ENCODE results near the gene PALLD.

Gene PALLD

DNA sequence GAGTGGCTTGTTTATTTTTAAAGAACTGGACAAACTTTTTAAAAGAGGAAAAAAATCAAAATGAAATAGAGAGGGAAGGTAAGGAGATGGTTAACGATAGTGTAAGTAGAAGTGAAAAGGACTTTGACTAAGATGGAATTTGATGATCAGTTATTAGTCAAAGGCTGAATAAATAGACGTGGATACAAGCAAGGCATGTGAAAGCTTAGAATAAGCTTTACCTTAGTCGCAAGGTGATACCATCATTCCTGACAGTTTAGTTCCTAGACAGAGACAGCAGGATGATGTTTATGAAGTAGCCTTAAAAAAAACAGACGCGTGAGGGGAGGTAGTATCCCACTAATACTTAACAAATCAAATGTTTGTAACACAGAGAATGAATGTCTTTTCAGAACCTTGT, 97.3 kb downstream of the PALLD start:
- DNase-seq, result no peak

DNA sequence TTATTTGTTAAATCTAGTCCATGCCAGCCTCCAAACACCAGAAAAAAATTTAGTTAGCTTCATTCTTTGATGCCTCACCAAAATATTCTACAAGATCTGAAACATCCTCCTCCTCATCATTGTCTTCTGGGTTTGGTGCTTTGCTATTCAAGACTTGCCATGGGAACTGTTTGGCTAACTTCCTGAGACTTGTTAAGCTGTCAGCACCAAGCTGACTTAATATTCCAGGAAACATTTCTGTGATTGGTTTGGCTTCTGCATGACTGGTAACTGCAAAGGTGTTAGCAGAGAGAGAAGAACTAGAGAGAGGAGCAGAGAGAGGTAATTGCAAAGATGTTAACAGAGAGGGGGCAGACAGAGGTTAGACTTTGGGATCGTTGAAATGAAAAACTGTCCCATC, 101.3 kb downstream of the PALLD start:
- DNase-seq, result no peak

DNA sequence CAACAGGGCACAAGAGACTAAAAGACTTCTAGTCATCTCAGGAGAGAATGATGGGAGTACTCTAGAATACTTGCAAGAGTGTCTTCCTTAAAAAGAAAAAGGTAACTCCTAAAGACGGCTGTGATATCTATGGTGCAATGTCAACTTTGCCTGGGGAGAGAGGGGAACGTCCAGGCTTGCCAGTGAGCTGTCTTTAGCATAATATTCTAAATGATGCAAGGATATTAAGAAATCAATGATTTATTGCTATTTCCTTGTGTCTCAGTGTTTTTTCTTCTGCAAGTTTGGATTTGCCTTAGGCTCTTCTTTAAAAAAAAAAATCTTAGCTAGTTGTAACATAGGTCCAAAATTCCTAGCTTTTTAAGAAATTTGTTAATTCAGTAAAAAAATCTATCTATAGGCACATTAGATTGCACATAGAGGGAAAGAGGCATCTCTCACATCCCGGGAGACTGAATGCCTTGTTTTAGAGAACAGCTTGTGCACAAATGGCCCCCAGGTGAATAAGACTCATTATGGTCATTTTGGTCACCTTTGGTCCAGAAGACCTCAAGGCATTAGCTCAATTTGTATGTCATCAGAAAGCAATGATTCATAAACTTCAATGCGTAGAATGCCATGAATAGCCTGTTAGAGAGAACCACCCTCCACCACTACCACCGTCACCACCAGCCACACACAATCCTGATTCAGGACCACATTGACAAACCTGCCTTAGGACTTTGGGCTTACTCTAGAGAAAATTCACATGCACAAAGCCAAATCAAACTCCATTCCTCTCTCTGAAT, 104.1 kb downstream of the PALLD start:
- no peak for DNase-seq

DNA sequence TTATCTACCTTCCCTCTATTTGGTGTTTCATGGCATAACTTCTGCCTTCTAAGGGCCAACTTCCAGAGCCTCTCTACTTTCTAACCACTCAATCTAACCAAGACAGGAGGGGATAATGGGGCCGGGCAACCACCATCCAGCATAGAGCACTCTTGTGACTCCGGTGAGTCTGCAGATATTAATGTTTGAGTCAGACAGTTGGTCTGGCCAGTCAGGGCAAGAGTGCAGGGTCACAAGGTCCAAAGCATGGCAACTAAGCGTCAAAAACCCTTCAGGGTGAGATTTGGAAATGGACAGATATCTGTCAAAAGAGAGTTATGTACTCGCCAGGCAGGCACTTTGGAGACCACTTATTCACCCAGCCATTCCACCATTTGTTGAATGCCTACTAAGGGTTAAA, 105.0 kb downstream of the PALLD start:
- no peak for DNase-seq

DNA sequence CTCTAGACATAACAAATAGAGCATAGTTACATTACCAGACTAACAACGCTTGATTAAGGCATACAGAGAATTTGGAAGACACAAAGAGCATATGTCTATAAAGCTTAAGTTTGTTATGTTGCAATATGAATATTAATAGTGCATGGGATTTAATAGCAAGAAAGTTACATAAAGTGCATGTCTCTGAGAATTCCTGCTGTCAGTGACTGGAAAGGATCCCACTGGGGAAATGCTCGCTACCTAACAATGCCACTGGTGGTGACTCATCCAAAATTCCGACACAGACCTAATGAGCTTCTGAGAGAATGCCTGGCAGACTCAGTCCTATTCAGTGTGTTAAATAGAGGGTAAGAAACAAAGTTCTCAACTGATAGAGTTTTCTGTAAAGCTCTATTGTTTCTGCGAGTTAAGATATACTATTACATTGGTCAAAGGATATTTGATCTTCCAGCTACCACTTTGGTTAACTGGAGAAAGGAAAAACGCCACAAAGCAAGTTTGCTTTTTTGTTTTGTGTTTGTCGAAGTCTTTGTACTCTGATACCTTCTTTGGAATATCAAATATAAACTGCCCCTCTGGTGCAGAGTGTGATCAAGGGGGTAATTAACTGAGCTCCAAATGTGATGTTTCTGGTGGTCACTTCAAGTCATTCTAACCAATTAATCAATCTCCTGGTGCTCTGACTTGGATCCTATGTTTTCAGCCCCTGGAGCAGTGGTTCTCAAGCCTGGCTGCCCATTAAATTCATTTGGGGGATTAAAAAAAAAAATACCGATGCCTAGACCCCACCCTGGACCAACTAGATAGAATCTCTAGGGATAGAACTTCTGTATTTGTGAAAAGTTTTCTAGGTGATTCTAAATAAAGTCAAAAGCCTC, 107.9 kb downstream of the PALLD start:
- no peak for DNase-seq

DNA sequence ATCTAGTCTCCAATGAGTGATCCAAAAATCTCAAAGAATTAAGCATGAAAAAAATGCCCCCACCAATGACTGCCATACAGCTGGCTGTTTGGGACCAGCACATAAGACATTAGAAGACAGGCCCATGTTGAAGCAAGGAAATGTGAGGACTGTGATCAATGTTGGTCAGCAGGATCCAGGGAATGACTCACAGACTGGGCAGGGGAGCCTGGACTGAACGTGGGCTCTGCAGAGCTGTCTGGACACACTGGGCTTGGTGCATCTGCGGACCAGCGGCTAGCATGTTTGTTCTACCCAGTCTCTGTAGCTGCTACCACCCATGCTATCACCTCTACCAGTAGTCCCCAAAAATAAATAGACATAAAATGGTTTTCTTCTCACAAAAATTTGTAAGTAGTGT, 108.6 kb downstream of the PALLD start:
- DNase-seq, result no peak

DNA sequence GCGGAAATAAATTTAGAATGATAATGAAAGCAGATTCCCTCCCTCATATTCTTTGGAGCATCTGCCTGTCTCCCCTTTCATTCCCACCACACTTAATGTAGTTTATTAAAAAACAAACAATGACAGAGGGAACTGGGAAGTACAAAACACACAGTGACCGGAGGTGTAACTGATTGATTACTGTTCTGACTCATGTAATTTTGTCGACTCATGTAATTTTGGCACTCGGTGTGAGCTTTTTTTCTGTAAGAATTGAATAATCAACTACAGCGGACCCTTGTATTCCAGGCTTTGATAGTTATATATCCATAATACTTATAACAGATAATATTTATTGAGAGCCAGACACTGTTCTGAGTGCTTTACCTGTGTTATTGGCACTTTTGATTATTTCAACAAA, 110.4 kb downstream of the PALLD start:
- no peak for DNase-seq

DNA sequence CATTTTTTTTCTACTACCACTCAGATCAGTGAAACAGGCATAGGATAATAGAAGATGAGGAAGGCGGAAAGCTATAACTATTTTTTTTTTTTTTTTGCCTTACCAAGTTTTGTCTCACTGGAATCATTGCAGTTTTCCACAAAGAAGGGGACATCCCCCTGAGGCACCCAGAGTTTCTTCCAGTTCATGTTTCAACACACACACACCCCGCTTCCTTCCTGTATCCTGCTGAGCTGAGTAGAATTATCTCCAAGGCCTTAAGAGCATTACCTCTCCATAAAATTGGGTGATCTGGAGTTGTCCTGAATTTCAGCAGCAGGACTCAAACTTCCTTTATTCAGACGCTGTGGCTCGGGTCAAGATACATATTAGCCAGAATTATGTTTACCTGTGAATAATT, 111.9 kb downstream of the PALLD start:
- no peak for DNase-seq

DNA sequence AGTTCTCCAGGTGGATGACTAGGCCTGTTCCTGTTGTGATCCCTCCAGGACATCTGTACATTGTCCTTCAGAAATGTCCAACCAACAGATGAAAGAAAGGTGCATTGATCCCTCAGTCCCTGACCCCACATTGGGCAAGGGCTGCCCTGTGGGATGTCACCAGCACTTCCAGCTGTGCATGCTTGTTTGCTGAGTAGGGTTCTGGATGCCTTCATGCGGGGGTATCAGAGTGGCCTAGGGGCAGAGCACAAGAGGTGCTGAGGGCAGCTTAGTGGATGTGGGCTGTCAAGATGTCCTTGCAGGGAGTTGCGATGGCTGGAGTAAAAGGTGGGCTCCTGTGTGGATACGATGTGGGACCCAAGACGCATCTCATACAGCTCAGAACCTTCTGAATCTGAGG, 112.5 kb downstream of the PALLD start:
- DNase-seq, result no peak

DNA sequence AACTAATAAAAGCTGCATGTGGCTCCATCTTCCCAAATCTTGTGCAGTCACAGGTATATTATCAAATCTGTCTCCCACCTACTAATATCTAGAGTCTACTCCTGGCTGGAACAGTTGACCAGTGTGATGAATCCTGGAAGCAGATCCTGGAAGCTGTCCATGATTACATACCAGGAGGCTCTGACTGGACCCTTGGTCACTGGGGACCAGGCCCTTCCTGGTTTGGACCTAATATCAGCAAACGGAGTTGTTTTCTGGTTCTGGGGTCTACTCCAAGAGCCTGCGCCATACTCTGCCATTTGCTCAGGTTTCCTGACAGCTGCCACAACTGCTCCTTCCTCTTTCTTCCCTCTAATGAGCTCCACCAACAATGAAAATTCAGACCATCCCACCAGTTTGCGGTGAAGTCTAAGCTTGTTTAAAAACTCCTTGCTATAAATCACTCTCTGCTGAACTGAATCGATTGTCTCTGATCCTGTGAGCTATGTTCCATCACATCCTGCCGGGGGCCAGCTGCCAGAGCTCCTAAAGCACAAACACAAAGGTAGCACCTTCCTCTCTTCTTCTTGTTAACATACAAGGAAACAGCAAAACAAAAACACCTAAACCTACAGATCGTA, 114.2 kb downstream of the PALLD start:
- DNase-seq, result no peak

DNA sequence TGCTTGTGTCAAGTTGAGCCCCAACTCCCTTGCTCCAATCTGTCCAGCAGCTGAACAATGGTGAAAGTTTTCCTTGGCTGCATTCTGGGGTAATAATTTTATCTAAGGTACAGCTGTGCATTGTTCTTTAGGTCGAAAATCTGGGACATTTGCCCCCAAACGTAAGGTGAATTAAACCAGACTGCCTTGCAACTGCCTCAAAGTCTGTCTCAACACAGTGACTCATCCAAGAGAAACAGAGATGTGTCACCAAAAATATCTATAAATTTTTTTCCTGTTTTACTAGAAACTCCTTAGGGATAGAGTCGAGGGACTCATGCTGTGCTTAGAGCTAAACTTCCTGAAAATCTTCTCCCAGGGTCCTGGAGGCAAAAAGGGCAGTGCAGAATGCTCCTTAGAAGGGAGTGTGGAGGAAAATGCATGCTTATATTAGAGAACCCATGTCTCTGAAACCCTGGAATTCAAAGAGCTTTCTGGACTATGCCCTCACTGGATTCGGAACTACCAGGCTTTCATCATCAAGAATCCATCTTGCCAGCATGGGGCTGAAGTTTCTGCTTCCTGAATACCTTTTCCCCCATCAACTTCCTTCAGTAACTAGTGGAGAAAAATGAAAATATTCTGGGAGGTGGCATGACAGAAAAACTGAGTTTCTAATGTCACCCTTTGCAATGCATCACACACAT, 115.7 kb downstream of the PALLD start:
- DNase-seq, result no peak

DNA sequence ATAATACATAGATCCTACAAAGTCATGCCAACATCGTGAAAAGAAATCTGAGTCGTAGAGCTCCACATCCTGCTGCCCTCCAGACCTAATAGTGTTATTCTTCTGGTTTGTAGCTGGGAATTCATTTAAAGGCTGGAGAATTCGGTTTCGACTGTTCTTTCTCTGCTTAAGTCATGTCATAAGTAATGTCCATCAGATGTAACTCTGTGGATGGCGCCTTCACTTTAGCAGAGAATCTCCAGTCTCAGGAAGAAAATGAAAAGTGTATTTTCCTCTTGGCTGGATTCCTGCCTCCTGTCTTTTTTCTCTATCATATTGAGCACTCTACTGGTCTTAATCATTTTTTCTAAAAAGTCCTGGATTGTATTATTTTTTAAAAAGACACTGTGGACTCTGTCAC, 117.0 kb downstream of the PALLD start:
- no peak for DNase-seq

DNA sequence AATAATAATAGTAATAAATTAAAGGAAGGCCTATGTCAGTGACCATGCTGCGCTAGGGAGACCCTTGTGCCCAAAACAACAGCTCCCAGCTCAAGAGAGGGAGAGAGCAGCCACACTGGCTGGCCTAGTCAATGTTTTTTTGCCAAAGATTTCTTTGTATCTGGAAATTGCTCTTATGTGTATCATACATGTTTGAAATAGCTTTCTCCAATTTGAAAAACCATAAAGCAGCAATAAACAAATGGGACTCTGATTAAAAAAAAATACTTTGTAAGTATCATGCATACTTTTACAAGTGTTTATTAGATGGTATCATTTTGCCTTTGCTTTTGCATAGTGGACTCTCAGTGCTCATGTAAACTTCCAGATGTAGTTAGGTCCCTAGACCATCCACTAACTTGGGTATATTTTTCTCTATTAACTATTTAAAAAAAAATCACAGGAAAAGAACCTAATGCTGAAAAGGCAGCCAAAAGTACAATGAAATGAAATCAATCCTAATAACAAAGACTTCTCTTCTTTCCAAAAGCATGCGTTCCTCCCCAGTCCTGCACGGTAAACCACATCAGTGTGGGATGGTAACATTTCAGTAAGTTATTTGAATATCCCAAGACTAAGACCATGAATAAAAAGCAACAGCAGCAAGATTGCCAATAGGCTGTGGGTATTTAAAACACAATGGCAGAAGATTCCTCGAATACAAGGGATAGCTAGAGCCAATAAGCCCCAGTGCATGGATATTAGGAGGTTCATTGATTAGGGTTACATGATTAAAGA, 117.6 kb downstream of the PALLD start:
- no peak for DNase-seq

DNA sequence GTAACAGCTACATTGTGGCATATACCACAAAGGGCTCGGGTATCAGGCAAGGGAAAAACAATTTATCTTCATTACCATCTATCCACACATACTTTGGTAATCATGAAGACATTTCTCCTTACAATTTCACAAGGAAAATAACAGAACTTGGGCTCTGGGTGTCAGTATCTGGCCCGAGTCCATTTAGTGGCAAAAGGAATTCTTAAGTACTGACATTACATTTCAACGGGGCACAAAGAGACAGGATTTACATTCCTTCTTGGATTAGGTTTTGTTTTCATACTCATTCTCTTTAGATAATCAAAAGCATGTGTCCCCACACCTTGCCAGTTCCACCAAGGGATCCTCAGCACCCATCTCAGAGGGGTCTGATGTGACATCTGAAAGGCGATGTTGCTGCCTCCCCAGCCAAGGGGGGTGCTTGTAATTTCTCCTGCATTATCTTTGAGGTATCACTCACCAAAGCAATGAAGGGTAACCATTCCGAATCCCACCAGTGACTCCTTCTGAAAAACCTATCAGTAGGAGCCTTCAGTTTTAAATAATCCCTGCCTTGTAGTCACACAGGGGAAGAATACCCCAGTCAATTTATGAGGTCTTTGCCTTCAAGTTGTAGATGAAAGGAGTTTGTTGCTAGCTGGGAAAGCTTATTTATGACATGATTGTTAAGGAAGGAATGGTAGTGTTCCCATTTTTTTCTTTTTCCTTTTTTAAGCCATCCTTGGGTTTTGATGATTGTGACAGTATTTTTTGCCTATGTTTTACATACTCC, 118.6 kb downstream of the PALLD start:
- no peak for DNase-seq

DNA sequence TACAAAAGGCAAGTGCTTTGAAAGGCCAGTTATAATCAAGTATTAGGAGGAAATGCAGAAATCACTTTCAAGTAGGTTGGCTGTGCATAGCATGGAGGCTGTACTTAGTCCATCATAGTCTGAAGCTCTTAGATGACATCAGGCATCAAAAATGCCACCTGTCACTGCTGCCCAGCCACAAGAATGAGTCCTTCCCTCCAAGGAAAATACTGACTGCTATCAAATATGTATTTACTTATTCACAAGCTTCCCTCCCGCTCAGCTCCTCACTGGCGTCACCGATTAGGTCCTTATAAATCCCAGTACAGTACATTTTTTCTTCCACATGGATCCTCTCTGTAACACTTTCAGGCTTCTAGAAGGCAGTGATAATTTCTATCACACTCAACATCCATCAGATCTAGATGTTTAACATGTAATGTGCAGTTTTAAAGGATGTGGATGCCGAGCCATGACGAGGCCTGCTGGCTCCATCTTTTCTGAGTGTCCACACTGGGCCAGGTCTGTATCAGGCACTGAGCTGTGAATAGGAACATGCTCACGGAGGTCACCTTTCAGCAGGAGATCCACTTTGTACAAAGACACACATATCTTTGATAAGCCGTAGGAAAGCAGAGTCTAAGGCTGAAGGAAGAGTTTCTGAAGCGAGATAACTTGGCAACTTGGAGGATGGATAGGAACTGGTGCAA, 121.9 kb downstream of the PALLD start:
- DNase-seq, result no peak

DNA sequence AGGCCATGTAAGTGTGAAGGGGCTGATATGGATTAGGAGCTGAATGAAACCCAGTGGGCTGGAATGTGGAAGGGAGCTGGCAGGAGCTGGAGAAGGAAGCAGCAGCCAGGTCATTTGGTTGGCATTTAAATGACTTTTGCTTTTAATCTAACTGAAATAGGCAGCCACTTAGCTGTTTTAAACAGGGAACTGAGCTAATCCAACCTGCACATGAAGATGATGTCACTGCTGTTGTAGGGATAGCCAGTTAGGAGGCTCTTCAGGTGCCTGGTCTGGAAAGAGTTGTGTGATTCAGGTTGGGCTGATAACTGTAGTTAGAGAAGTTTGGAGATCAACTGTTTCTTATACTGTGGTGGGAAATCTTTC, 122.4 kb downstream of the PALLD start:
- no peak for DNase-seq

DNA sequence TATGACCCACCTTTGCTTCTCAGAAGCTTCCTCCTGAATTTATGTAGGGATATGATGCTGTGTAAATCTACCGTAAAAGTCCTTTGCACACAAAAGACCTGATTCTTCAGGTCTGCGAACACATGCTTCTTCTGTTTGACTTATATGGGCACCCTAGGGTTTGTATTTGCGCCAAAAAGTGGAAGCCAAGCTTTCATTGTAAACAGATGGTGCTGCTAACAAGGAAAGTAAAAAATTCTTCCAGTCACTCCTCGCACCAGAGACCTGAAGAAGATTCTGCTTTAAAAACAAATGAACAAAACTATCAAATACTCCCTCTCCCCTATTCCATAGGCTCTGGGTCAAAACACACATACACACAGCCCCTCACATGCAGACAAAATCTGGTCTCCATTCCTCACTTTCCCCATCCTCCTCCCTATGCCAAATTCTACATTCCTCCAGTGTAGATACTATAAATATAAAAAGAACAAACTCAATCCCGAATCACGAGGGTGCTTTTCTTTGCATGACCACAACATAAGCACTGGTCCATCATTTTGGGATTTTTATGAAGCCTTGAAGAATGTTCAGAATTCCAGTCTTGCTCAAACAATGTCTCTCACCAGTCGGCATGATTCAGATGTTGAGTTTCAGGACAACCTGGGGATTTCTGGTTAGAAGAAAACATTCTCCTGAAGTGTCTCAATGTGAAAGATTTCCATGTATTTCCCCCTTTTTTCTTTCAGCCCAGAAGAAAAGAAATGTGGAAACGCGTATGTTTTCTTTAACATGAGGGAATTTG, 125.1 kb downstream of the PALLD start:
- no peak for DNase-seq

DNA sequence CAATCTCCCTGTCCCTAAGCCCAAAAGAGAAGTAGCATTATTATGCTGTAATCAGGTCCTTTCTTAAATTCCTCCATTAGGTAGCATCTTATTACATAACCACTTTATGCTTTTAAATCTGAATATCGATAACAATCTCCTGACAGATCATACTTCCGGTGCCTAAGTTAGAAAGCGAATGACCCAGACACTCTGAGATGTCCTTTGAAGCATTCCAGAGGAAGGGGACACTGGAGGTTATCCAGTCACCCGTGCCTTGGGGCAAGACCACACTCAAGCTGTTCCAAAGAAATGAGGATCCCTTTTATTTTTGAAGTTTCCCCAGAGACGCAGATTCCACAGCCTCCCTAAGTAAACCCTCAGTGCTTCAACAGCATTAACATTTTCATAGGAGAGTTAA, 125.7 kb downstream of the PALLD start:
- no peak for DNase-seq

DNA sequence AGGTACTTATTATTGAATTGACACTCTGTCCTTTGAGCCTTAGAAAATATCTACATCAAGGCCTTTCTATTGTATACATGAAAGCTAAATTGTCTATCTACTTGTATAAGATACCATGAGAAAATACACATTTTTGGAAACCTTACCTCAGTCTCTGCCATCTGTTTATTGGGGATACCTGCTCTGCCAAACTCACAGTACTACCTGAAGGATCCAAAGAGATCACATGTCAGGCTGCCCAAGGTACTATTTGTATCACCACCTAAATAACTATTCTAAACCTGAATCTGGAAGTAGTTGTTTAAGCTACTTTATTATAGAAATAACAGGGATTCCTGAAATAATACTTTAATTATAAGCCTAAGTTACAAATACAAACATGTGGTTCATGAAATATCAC, 126.2 kb downstream of the PALLD start:
- DNase-seq, result no peak

DNA sequence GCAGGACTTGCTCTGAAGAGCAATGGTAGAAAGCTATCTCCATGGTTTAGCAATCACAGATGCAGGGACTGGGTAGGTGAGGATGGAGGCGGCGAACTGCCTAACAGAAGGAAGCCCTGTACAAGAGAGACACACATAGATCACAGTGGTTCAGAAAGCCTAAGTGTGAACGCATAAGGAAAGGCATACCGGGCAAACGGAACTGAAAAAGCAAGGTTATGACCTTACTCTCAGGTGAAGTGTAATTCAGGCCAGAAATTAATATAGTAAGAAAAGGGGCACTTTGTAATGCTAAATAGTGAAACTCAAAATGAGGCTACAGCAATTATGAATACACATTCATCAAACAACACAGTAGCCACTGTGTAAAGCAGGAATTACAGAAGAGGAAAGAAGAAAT, 126.6 kb downstream of the PALLD start:
- DNase-seq, result no peak

Measured in DMS 273 treated with DMSO at 0.1 percent for 48 hours (cell line).